AG09319 (cell line): ENCODE results near the gene SRP68.

Experiments used
- DNase-seq: peaks from one replicate; pipeline ENCODE4 v3.0.0-alpha.2; 2010; ENCODE audit warnings: low read depth; ENCODE audit errors: extremely low read depth
- TF ChIP-seq, protein P1 (sequence below): IDR thresholded peaks from 2 replicates; pipeline ENCODE4 v1.5.1; 2011; ENCODE audit warnings: low read depth, mild to moderate bottlenecking, inconsistent platforms, low read length, moderate library complexity

SRP68 gene

GRCh38 chr17:76005263-76006149 lies 66.8 kb downstream of the SRP68 start:
- peak; percentile 32 for DNase-seq
- TF ChIP-seq, protein P1, sequence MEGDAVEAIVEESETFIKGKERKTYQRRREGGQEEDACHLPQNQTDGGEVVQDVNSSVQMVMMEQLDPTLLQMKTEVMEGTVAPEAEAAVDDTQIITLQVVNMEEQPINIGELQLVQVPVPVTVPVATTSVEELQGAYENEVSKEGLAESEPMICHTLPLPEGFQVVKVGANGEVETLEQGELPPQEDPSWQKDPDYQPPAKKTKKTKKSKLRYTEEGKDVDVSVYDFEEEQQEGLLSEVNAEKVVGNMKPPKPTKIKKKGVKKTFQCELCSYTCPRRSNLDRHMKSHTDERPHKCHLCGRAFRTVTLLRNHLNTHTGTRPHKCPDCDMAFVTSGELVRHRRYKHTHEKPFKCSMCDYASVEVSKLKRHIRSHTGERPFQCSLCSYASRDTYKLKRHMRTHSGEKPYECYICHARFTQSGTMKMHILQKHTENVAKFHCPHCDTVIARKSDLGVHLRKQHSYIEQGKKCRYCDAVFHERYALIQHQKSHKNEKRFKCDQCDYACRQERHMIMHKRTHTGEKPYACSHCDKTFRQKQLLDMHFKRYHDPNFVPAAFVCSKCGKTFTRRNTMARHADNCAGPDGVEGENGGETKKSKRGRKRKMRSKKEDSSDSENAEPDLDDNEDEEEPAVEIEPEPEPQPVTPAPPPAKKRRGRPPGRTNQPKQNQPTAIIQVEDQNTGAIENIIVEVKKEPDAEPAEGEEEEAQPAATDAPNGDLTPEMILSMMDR, result peak; percentile 56

GRCh38 chr17:76004750-76005262 lies 67.5 kb downstream of the SRP68 start:
- no peak for DNase-seq
- TF ChIP-seq, protein P1, result no peak

DNA sequence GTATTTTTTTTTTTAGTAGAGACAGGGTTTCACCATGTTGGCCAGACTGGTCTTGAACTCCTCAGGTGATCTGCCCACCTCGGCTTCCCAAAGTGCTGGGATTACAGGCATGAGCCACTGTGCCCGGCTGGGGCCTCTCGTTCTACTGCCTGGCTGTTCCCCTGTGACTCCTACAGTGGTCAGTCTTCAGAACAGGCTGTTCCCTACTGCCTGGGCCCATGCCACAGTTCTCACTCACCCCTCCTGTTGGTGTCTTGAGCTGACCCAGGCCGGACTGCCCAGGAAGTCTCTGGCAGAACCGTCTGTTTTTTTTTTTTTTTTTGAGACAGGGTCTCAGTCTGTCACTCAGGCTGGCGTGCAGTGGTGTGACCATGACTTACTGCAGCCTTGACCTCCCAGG lies 68.4 kb downstream of the SRP68 start:
- no peak for DNase-seq
- TF ChIP-seq, protein P1, result no peak

GRCh38 chr17:76002100-76002499 lies 70.2 kb downstream of the SRP68 start:
- TF ChIP-seq, protein P1, result no peak
- no peak for DNase-seq

GRCh38 chr17:76000755-76001521 lies 71.4 kb downstream of the SRP68 start, which contains the start of gene CDK3:
TSS of gene CDK3 (plus strand) at chr17:76000855. CDS start at chr17:76001426, 571 bp downstream.
- TF ChIP-seq, protein P1, result no peak

GRCh38 chr17:76000016-76000754 lies 72.1 kb downstream of the SRP68 start:
- TF ChIP-seq, protein P1, result peak; percentile 64
- DNase-seq, result no peak

More at GRCh38 chr17:76000755-76001521, 71.4 kb downstream of the SRP68 start, which contains the start of gene CDK3:
- DNase-seq, result no peak
